ENCODE data around the gene ANK3. TPM values are rescaled to one million over a fixed set of nuclear protein-coding genes. Genes with fewer than 3 reads are reported as not detected.

ANK3 gene
- total RNA-seq, 1 experiment from 2014 or later = 29.8 TPM

DNA sequence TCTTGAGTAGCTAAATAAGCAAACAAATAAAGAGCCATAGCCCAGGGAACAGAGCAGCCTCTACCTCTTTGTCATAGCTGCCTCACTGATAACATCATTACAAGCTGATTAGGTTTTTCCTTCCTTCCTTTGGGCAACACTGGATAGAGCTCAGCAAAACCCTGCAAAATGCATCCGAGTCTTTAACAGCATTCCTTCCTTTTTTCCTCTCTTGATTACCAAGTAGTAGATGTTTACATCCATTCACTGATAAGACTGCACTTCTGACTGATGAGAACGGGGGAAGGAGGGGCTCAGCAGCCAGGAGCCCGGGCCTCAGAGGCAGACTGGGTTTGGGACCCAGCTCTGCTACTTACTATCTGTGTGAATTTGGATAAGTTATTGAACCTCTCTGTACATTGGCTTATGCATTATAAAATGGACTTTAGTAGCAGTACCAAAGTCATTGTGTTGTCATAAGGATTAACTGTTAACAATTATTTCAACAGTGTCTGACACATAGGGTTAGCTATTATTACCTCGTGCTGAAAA, 214.2 kb downstream of the ANK3 start:
- H3K27ac Mint-ChIP-seq (ENCODE audit: unreplicated experiment) = peak overlapping the region; percentile 30
- no peak for DNase-seq

DNA sequence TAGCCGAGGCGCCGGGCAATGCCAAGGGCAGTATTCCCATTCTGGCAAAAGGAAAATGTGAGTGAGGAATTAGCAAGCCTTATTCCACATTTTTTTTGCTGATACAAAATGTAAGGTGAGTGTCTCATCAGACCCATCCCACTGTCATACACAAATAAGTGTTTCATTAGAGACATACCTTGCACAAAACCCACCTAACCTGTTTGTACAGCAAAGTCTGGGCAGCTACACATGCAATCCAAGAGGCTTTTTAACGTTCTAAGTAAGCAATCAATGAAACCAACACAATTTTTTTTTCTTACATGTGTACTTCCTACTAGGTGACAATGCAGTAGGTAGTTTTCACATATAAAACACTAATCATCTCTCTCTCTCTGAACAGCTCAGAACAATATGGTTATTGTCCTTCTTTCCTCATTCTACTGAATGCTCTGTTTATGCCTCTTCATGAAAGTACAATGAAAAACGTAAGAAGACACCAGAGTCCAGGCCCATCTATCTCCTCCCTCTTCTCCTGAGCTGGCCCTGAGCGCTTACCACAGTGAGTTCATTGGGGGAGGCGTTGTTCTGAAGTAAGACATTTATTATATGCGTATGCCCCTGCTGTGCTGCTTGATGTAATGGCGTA, 217.2 kb downstream of the ANK3 start:
- CTCF ChIA-PET = interaction anchor here (0.7 to 1.6 kb wide), 5 partner anchors 32 to 1505 kb away, joined by 3 to 5 read pairs (median 4); no protein-coding TSS in a partner anchor

More for the DNA sequence above, 214.2 kb downstream of the ANK3 start:
- no peaks in the 10 kb centered on the region for H3K9me3 Mint-ChIP-seq (ENCODE audit: low read depth, unreplicated experiment)
- peaks cover 8% of the 10 kb centered on the region for H3K36me3 Mint-ChIP-seq (ENCODE audit: insufficient read depth, unreplicated experiment)
- TF ChIP-seq, protein P1, sequence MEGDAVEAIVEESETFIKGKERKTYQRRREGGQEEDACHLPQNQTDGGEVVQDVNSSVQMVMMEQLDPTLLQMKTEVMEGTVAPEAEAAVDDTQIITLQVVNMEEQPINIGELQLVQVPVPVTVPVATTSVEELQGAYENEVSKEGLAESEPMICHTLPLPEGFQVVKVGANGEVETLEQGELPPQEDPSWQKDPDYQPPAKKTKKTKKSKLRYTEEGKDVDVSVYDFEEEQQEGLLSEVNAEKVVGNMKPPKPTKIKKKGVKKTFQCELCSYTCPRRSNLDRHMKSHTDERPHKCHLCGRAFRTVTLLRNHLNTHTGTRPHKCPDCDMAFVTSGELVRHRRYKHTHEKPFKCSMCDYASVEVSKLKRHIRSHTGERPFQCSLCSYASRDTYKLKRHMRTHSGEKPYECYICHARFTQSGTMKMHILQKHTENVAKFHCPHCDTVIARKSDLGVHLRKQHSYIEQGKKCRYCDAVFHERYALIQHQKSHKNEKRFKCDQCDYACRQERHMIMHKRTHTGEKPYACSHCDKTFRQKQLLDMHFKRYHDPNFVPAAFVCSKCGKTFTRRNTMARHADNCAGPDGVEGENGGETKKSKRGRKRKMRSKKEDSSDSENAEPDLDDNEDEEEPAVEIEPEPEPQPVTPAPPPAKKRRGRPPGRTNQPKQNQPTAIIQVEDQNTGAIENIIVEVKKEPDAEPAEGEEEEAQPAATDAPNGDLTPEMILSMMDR (IDR thresholded peaks at IDR 0.05; ENCODE audit: unreplicated experiment) = no peak
- H3K4me1 Mint-ChIP-seq (ENCODE audit: low read depth, unreplicated experiment) = peaks cover 65% of the 10 kb centered on the region
- CTCF ChIA-PET = interaction anchor here (0.6 to 1.7 kb wide), 4 partner anchors 18 to 61 kb away, joined by 3 to 5 read pairs (median 4); no protein-coding TSS in a partner anchor
- no peak overlapping the region for H3K4me3 Mint-ChIP-seq (ENCODE audit: low read depth, unreplicated experiment)
- intact Hi-C loops (cut with micrococcal nuclease; ENCODE audit: unreplicated experiment) = no loop called here
- no peaks in the 10 kb centered on the region for H3K27me3 Mint-ChIP-seq (ENCODE audit: unreplicated experiment)
- no TSS peak for BruUV-seq (replicated peaks)

DNA sequence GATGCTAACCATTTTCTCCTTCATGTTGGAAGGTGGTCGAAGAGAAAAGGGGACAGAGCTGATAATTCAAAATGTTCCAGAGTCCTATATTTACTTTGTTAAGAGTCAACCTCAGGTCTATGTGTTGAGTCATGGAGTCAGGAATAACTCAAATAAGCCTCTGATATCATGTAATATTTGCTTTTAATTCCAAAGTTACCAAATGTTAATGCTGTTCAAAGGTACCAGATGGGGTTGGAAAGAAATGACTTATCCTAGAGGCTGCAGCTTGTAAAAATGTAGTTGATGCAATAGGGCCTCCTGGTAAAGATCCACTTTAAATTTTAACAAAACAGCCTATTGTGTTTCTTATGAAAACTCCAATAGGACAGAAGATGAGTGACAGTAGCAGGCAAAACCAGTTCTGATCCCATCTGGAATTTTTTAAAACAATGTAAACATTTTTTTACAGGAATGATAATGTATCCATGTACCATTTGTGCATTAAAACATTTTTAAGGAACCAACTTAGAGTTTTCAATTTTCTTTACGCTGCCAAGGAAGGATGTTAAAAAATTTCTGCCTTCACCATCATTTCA, 218.2 kb downstream of the ANK3 start:
- TF ChIP-seq, protein P1 (IDR thresholded peaks at IDR 0.05; ENCODE audit: unreplicated experiment) = no peak
- no TSS peak for BruUV-seq (replicated peaks)
- Mint-ChIP-seq H3K27ac (ENCODE audit: unreplicated experiment) (no peak overlapping the region), H3K36me3 (ENCODE audit: insufficient read depth, unreplicated experiment) (peaks cover 8% of the 10 kb centered on the region), H3K9me3 (ENCODE audit: low read depth, unreplicated experiment) (no peaks in the 10 kb centered on the region), H3K27me3 (ENCODE audit: unreplicated experiment) (no peaks in the 10 kb centered on the region), H3K4me3 (ENCODE audit: low read depth, unreplicated experiment) (no peak overlapping the region), H3K4me1 (ENCODE audit: low read depth, unreplicated experiment) (peaks cover 54% of the 10 kb centered on the region)
- no peak for DNase-seq
- CTCF ChIA-PET = interaction anchor here (0.5 to 1.5 kb wide), 3 partner anchors 32 to 72 kb away, joined by 3 to 4 read pairs (median 3); no protein-coding TSS in a partner anchor
- intact Hi-C loops (cut with micrococcal nuclease; ENCODE audit: unreplicated experiment) = loop anchor here (1.0 to 2.0 kb wide), 3 partner anchors 23 to 48 kb away; no protein-coding TSS in a partner anchor

More for the DNA sequence above, 217.2 kb downstream of the ANK3 start:
- peak overlapping the region; percentile 67 for H3K27ac Mint-ChIP-seq (ENCODE audit: unreplicated experiment)
- no TSS peak for BruUV-seq (replicated peaks)
- H3K36me3 Mint-ChIP-seq (ENCODE audit: insufficient read depth, unreplicated experiment) = peaks cover 8% of the 10 kb centered on the region
- DNase-seq = peak; percentile 52
- intact Hi-C loops (cut with micrococcal nuclease; ENCODE audit: unreplicated experiment) = loop anchor here (1.0 kb wide), 2 partner anchors 32 to 49 kb away; no protein-coding TSS in a partner anchor
- H3K4me3 Mint-ChIP-seq (ENCODE audit: low read depth, unreplicated experiment) = no peak overlapping the region
- no peaks in the 10 kb centered on the region for H3K27me3 Mint-ChIP-seq (ENCODE audit: unreplicated experiment)
- H3K9me3 Mint-ChIP-seq (ENCODE audit: low read depth, unreplicated experiment) = no peaks in the 10 kb centered on the region
- TF ChIP-seq, protein P1 (IDR thresholded peaks at IDR 0.05; ENCODE audit: unreplicated experiment) = no peak
- peaks cover 64% of the 10 kb centered on the region for H3K4me1 Mint-ChIP-seq (ENCODE audit: low read depth, unreplicated experiment)

DNA sequence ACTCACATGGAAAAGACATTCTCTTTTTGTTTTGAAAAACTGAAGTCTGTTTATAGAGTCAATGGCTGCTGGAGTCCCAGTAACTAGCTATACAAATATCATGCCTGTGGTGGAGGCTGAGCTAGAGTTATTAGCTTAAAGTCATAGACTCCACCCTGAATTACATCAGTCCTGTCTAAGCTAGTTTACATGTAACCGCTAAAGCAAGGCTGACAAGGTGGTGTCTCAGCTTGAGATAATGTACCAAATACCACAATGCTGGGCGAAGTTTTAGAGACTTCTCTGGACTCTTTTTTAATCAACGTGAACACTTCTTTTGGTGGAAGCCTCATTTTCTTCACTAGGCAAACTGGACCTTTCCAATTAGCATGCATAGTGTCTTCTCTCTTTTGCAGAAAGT, 219.4 kb downstream of the ANK3 start:
- Mint-ChIP-seq H3K9me3 (ENCODE audit: low read depth, unreplicated experiment) (no peaks in the 10 kb centered on the region), H3K27me3 (ENCODE audit: unreplicated experiment) (no peaks in the 10 kb centered on the region), H3K36me3 (ENCODE audit: insufficient read depth, unreplicated experiment) (peaks cover 8% of the 10 kb centered on the region), H3K27ac (ENCODE audit: unreplicated experiment) (peak overlapping the region; percentile 18), H3K4me3 (ENCODE audit: low read depth, unreplicated experiment) (no peak overlapping the region), H3K4me1 (ENCODE audit: low read depth, unreplicated experiment) (peaks cover 44% of the 10 kb centered on the region)
- TF ChIP-seq, protein P1 (IDR thresholded peaks at IDR 0.05; ENCODE audit: unreplicated experiment) = no peak
- BruUV-seq (replicated peaks) = no TSS peak
- CTCF ChIA-PET = interaction anchor here (1.5 kb wide), 2 partner anchors 30 to 34 kb away, joined by 4 to 8 read pairs; no protein-coding TSS in a partner anchor
- intact Hi-C loops (cut with micrococcal nuclease; ENCODE audit: unreplicated experiment) = loop anchor here (2.0 kb wide), 1 partner anchor 21 kb away; no protein-coding TSS in a partner anchor
- no peak for DNase-seq
